GM12892 (cell line): ENCODE data around the gene TNFRSF19.

ENCODE experiments used
- DNase-seq: peaks from one replicate; pipeline ENCODE4 v3.0.0; 2011; ENCODE audit not compliant: insufficient read length
- FAIRE-seq: peaks from 2 replicates; lab custom pipeline; 2011; peaks lifted over from hg19 to GRCh38; lab: Jason Lieb, UNC
- POLR2A ChIP-seq: IDR thresholded peaks from 2 replicates; pipeline ENCODE4 v1.6.1; 2011; ENCODE audit warnings: low read depth, low read length, control low read depth
- POLR2AphosphoS5 ChIP-seq: IDR thresholded peaks from 2 replicates; pipeline ENCODE4 v1.6.1; 2011; ENCODE audit warnings: low read depth, low read length, control low read depth
- TAF1 ChIP-seq: IDR thresholded peaks from 2 replicates; pipeline ENCODE4 v1.6.1; 2011; ENCODE audit warnings: low read depth, mild to moderate bottlenecking, control low read depth, low read length, borderline replicate concordance

TNFRSF19 gene

GRCh38 chr13:23631311-23632047 is 61.3 kb downstream of the TNFRSF19 start:
- FAIRE-seq (no peak), DNase-seq (no peak)
- TF ChIP-seq TAF1: no peak
- TF ChIP-seq POLR2A: no peak
- no peak for TF ChIP-seq POLR2AphosphoS5

DNA sequence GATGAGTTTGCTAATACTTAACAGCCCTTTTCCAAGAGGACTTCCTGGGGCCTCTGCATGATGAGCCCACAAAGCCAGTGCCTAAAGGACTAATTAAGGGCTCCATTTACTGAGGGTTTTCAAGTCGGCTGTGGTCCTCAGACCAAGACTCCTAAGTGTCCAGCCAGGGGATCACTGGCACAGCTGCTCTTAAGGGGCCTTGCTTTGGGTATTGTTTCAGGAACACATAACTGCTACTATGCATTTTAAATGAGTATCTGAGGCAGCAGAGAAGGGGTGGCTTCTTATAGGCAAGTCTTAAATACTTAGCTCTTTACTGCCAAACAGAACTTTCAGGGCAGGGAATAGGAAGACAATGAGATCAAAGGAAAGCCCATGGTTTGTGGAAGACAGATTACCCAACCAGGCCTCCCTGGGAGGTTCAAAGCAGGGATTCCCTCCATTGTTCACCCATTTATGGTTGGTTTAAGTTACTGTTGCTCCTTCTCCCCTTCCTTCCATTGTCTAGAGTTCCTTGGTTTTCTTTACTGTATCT is 61.9 kb downstream of the TNFRSF19 start:
- no peak for FAIRE-seq
- no peak for TF ChIP-seq POLR2A
- no peak for TF ChIP-seq POLR2AphosphoS5
- no peak for TF ChIP-seq TAF1
- DNase-seq: no peak

- FAIRE-seq (no peak), DNase-seq (no peak)
- TF ChIP-seq TAF1 (no peak), POLR2AphosphoS5 (no peak), POLR2A (no peak)
Observed at GRCh38 chr13:23632741-23633140, 62.5 kb downstream of the TNFRSF19 start.

GRCh38 chr13:23634897-23635296 is 64.7 kb downstream of the TNFRSF19 start:
- no peak for DNase-seq
- TF ChIP-seq POLR2A (no peak), POLR2AphosphoS5 (no peak), TAF1 (no peak)
- no peak for FAIRE-seq

DNA sequence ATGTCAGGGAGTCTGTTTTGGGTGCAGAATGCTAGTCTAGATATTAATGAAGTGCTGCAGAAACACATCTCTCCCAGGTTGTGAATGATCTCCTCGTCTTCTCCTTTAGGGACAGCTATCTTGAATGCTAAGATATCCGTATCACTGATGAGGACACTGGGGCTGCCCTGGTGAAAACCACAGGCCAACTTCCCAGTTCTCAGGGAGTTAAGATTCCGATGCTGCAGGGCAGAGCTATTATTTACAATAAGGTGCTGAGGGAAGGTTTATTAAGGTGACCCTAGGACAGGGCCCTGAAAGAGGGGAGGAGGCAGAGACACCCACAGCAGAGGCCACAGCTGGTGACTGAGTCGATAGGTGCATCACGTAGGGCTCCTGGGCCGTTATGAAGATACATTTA is 66.1 kb downstream of the TNFRSF19 start:
- DNase-seq (no peak), FAIRE-seq (no peak)
- TF ChIP-seq POLR2A (no peak), TAF1 (no peak), POLR2AphosphoS5 (no peak)

DNA sequence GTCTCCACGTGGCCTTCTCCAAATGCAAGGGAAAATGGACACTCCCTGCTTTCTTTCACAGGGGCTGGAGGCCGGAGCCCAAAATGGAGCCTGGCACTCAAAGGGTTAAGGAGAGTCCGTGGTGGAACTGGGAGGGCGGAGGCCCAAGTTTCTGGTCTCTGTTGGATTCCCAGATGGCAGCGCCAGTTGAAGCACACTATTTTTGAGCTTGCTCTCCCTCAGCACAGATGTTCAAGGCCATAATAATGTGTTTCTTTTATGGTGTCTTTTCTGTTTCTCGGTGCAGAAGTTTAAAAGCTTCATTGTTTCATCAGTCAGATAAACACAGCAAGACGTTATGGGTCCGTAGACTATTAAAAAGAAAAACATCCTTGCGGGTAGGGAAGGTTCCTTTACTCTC is 67.6 kb downstream of the TNFRSF19 start:
- TF ChIP-seq POLR2AphosphoS5: no peak
- no peak for TF ChIP-seq POLR2A
- TF ChIP-seq TAF1: no peak
- no peak for DNase-seq

DNA sequence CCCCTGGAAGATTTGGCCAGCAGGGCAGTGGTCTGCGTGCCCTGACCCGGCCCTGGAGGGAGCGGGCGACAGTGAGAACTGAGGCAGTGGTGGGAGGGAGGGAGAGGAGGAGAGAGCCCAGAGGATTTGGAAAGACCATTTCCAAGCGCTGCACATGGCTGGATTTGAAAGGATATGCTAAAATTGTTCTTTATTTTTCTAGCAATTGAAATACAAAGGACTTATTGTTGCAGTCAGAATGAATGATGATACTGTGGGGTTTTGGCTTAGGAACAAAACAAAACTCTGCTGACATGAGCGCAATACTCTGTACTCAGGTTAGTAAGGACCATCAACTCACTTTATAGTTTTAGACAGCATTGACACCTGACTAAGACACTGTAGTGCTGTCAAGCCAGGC is 69.5 kb downstream of the TNFRSF19 start:
- TF ChIP-seq TAF1 (no peak), POLR2AphosphoS5 (no peak), POLR2A (no peak)
- DNase-seq (no peak), FAIRE-seq (no peak)

More for the DNA sequence above, 67.6 kb downstream of the TNFRSF19 start:
- no peak for FAIRE-seq

DNA sequence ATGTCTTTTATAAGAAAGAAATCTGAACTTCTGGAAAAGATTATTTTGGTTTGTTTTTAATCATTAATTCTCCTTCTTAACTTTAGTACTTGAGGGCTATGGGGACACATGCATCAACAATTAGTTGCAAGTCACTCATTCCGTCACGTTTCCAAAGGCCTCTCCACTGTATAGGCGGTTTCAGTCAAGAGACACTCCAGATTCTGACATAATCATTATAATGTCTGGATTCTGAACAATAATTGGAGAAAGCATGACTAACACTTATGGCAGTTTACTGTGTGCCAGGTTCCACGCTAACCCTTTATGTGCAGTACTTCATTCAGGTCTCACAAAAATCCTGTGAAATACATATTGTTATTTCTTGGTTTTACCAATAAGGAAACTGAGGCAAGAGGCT is 71.9 kb downstream of the TNFRSF19 start:
- no peak for FAIRE-seq
- DNase-seq: no peak
- no peak for TF ChIP-seq POLR2AphosphoS5
- TF ChIP-seq TAF1: no peak
- no peak for TF ChIP-seq POLR2A

GRCh38 chr13:23643338-23644125 is 73.3 kb downstream of the TNFRSF19 start:
- no peak for DNase-seq
- FAIRE-seq: peak; percentile 74
- TF ChIP-seq POLR2AphosphoS5: no peak
- no peak for TF ChIP-seq POLR2A
- no peak for TF ChIP-seq TAF1

GRCh38 chr13:23644126-23644419 is 73.9 kb downstream of the TNFRSF19 start:
- FAIRE-seq (no peak), DNase-seq (no peak)
- no peak for TF ChIP-seq POLR2A
- TF ChIP-seq TAF1: no peak
- TF ChIP-seq POLR2AphosphoS5: no peak

DNA sequence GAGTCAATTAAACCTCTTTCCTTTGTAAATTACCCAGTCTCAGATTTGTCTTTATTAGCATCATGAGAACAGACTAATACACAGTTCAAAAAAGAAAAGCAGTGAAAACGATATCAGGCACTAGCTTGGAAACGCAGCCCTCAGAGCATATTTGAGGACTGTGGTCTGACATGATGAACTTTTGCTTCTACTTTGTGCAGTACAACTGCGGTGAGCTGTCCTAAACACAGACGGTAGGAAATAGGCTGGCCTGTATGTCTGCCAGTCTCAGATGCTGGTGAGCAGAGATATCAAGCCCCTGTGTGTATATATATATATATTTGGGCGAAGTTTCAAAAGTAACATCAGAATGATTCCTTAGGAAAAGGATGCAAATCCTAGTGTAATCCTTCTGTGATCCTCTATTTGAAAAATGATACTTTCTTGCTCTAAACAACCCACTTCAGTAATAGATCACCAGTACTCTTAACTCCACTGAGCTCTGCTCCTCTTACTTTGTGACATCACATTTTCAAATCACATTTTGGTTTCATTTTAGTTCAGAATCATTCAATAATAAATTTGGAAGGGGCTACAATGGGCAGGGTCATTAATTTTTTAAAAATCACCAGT is 74.4 kb downstream of the TNFRSF19 start:
- FAIRE-seq (no peak), DNase-seq (no peak)

DNA sequence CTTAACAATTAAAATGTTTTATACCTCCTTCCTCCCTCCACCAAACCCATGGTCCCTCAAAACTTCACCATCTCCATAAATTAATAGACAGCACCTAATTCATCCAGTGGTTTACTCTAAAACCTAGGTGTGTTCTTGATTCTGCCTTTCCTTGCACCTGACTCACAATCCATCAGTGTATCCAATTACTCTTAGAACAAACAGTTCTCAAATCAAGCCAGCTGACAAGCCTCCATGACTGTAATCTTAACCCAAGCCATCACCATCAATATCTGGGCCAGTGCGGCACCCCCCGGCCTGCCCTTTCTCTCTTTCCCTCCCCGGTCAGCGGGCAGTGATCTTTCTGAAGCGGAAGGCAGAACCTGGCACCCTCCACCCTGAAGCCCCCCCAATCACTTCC is 75.6 kb downstream of the TNFRSF19 start:
- FAIRE-seq: no peak
- no peak for DNase-seq
- no peak for TF ChIP-seq POLR2AphosphoS5

More for the DNA sequence above, 74.4 kb downstream of the TNFRSF19 start:
- TF ChIP-seq TAF1 (no peak), POLR2A (no peak), POLR2AphosphoS5 (no peak)
